CD4-positive, alpha-beta T cell treated with Interleukin-4 for 1 hour (primary cell): ENCODE results near the gene ATXN3L.
A peak's percentile ranks its signal among the peaks of the same experiment; 100 is the strongest.

Experiments used
- DNase-seq, 2 donors: peaks; one replicate each; pipeline ENCODE4 v3.0.0-alpha.2; 2020 to 2022

Gene ATXN3L

GRCh38 chrX:13319953-13320352 lies at the start of gene ATXN3L:
Gene ATXN3L, minus strand, starts transcription at chrX:13320053. Its CDS starts 119 bp downstream, at chrX:13319934.
- no peak for DNase-seq

GRCh38 chrX:13369256-13370030 lies 49.6 kb upstream of the ATXN3L start:
- no peak for DNase-seq

GRCh38 chrX:13367950-13368349 lies 48.1 kb upstream of the ATXN3L start:
- DNase-seq, result peak in 1 of 2 donors; percentile 2

- no peak for DNase-seq
Observed at GRCh38 chrX:13366698-13367097, 46.8 kb upstream of the ATXN3L start.

- no peak for DNase-seq
Observed at GRCh38 chrX:13365161-13365560, 45.3 kb upstream of the ATXN3L start.

- no peak for DNase-seq
Observed at GRCh38 chrX:13364230-13364857, 44.5 kb upstream of the ATXN3L start.

- DNase-seq, result peak in 1 of 2 donors; percentile 18
Observed at GRCh38 chrX:13360146-13360545, 40.3 kb upstream of the ATXN3L start.

GRCh38 chrX:13357925-13358324 lies 38.1 kb upstream of the ATXN3L start:
- DNase-seq, result no peak

GRCh38 chrX:13346646-13347045 lies 26.8 kb upstream of the ATXN3L start:
- DNase-seq, result no peak

- DNase-seq, result no peak
Observed at GRCh38 chrX:13345438-13345837, 25.6 kb upstream of the ATXN3L start.

GRCh38 chrX:13345037-13345436 lies 25.2 kb upstream of the ATXN3L start:
- DNase-seq, result no peak

- DNase-seq, result no peak
Observed at GRCh38 chrX:13341491-13342101, 21.7 kb upstream of the ATXN3L start.

GRCh38 chrX:13340182-13340791 lies 20.4 kb upstream of the ATXN3L start:
- DNase-seq, result no peak

GRCh38 chrX:13339607-13340006 lies 19.8 kb upstream of the ATXN3L start:
- no peak for DNase-seq

GRCh38 chrX:13338996-13339515 lies 19.2 kb upstream of the ATXN3L start:
- DNase-seq, result no peak

GRCh38 chrX:13334491-13334890 lies 14.6 kb upstream of the ATXN3L start:
- DNase-seq, result no peak

GRCh38 chrX:13330446-13330845 lies 10.6 kb upstream of the ATXN3L start:
- DNase-seq, result no peak

- no peak for DNase-seq
Observed at GRCh38 chrX:13327666-13328065, 7.8 kb upstream of the ATXN3L start.

GRCh38 chrX:13323241-13323640 lies 3.4 kb upstream of the ATXN3L start:
- no peak for DNase-seq

GRCh38 chrX:13317366-13317765 lies 2.5 kb downstream of the ATXN3L start:
- no peak for DNase-seq

GRCh38 chrX:13311560-13311959 lies 8.3 kb downstream of the ATXN3L start:
- no peak for DNase-seq

GRCh38 chrX:13309631-13310030 lies 10.2 kb downstream of the ATXN3L start:
- no peak for DNase-seq

GRCh38 chrX:13307041-13307440 lies 12.8 kb downstream of the ATXN3L start:
- no peak for DNase-seq
